Spleen (tissue), 7 donors: ENCODE data around the gene RADIL.

Source experiments
- POLR2A ChIP-seq, 3 donors: fragments of 450-650 bp; IDR thresholded peaks; one replicate each; pipeline ENCODE4 v1.5.1; 2017; ENCODE audit warnings: antibody characterized with exemption in 3 of 3, mild to moderate bottlenecking in 1 of 3
- TF ChIP-seq, protein P1 (sequence below), 11 experiments: fragments of 200-600 bp in 7 of 11; fragments of 450-650 bp in 4 of 11; sonication (generic) in 4 of 11; IDR thresholded peaks in 8 of 11; conservative IDR thresholded peaks in 3 of 11; 1 replicate in 7 of 11; 2 replicates in 4 of 11; pipeline versions ENCODE4 v1.4.0 to v1.8.0; 2016 to 2021; ENCODE audit warnings: antibody characterized with exemption in 11 of 11, inconsistent platforms in 4 of 11, mild to moderate bottlenecking in 1 of 11
- donor health status: DM: no; HTN: no; CAD: no; lungs with moderate emphysema.
- donor health status: DM: no; HTN: no; CAD: no.
- donor health status: DM: no; HTN: no; CAD: no.

DNA sequence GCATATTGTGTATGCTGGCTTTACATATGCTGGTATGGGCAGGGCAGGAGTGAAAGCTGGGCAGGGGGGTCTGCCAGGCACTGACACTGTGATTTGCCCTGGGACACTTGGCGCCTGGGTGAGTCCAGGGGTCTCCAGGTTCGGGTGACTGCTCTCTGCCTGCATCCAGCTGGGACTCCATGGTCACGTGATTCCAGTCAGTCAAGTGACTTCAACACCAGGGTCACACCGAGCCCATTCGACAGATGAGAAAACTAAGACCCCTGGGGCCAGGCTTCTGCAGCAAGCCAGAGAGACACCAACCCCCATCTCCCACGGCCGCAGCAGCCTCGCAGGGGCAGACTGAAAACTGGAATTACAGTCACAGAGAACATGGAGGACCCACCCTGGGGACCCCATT lies 45.5 kb upstream of the RADIL start:
- TF ChIP-seq, protein P1, sequence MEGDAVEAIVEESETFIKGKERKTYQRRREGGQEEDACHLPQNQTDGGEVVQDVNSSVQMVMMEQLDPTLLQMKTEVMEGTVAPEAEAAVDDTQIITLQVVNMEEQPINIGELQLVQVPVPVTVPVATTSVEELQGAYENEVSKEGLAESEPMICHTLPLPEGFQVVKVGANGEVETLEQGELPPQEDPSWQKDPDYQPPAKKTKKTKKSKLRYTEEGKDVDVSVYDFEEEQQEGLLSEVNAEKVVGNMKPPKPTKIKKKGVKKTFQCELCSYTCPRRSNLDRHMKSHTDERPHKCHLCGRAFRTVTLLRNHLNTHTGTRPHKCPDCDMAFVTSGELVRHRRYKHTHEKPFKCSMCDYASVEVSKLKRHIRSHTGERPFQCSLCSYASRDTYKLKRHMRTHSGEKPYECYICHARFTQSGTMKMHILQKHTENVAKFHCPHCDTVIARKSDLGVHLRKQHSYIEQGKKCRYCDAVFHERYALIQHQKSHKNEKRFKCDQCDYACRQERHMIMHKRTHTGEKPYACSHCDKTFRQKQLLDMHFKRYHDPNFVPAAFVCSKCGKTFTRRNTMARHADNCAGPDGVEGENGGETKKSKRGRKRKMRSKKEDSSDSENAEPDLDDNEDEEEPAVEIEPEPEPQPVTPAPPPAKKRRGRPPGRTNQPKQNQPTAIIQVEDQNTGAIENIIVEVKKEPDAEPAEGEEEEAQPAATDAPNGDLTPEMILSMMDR (IDR thresholded peaks at IDR 0.05 in 8 of 11, conservative IDR thresholded peaks at IDR 0.05 in 3 of 11), result no peak
- TF ChIP-seq POLR2A (IDR thresholded peaks at IDR 0.05), result no peak
